Adrenal gland (tissue), 5 donors: Measurements from ENCODE around the gene ZNF25.

Experiments
- POLR2A ChIP-seq, 2 donors: fragments of 450-650 bp; IDR thresholded peaks; one replicate each; pipeline ENCODE4 v1.6.1; 2017; ENCODE audit warnings: antibody characterized with exemption in 2 of 2, mild to moderate bottlenecking in 2 of 2, moderate library complexity in 1 of 2
- TF ChIP-seq, protein P1 (sequence below), 6 experiments: fragments of 450-650 bp in 4 of 6; fragments of 200-600 bp in 2 of 6; sonication (generic) in 1 of 6; IDR thresholded peaks; 1 replicate in 5 of 6; 2 replicates in 1 of 6; pipeline versions ENCODE4 v1.5.1 to v1.8.0; 2016 to 2021; ENCODE audit warnings: antibody characterized with exemption in 6 of 6, mild to moderate bottlenecking in 2 of 6, moderate library complexity in 1 of 6
- donor health status: DM: no; HTN: no; CAD: no.

DNA sequence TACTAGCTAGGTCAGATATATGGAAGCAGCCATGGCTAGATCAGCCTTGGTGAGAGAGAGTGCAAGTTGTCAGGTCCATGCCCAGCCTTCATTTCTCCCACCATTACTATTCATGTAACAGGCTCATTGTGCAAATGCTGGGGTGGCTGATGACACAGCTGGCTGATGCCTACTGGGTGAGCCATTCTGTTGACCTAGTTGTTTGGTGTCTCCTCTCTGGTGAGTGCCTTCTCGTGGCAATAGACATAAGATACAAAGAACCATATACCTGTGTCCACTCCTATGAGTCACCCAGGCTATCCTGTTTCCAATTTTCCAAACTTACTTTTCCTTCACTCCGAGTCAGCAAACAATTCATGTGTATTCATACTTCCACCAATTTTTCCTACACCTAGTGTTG lies 46.0 kb downstream of the ZNF25 start:
- TF ChIP-seq, protein P1, sequence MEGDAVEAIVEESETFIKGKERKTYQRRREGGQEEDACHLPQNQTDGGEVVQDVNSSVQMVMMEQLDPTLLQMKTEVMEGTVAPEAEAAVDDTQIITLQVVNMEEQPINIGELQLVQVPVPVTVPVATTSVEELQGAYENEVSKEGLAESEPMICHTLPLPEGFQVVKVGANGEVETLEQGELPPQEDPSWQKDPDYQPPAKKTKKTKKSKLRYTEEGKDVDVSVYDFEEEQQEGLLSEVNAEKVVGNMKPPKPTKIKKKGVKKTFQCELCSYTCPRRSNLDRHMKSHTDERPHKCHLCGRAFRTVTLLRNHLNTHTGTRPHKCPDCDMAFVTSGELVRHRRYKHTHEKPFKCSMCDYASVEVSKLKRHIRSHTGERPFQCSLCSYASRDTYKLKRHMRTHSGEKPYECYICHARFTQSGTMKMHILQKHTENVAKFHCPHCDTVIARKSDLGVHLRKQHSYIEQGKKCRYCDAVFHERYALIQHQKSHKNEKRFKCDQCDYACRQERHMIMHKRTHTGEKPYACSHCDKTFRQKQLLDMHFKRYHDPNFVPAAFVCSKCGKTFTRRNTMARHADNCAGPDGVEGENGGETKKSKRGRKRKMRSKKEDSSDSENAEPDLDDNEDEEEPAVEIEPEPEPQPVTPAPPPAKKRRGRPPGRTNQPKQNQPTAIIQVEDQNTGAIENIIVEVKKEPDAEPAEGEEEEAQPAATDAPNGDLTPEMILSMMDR (IDR thresholded peaks at IDR 0.05), result no peak
- TF ChIP-seq POLR2A (IDR thresholded peaks at IDR 0.05), result no peak
